Transverse colon (tissue), 4 donors: Measurements from ENCODE around the gene POLR2I. TPM values are rescaled to one million over a fixed set of nuclear protein-coding genes. Genes with fewer than 3 reads are reported as not detected.

ENCODE experiments used
- DNase-seq: peaks from one replicate; pipeline ENCODE4 v3.0.0-alpha.2; 2019
- H3K27ac ChIP-seq, 4 donors: fragments of 200-600 bp; sonication (generic); 2 replicates each; pipeline ENCODE4 v1.5.1; 2016 to 2018; ENCODE audit warnings: inconsistent platforms in 4 of 4
- H3K27me3 ChIP-seq: fragments of 200-600 bp; sonication (generic); 2 replicates; pipeline ENCODE4 v1.5.1; 2017; ENCODE audit warnings: inconsistent platforms
- H3K36me3 ChIP-seq, 4 donors: fragments of 200-600 bp; sonication (generic); 2 replicates each; pipeline ENCODE4 v1.5.1; 2017 to 2019; ENCODE audit warnings: inconsistent platforms in 4 of 4
- H3K4me1 ChIP-seq, 4 donors: fragments of 200-600 bp; sonication (generic); 2 replicates each; pipeline ENCODE4 v1.5.1; 2017 to 2020; ENCODE audit warnings: inconsistent platforms in 4 of 4
- H3K4me3 ChIP-seq, 4 donors: fragments of 200-600 bp; sonication (generic); 1 replicate in 1 of 4; 2 replicates in 3 of 4; pipeline versions ENCODE4 v1.5.1 to v1.6.1; 2017 to 2019; ENCODE audit warnings: inconsistent platforms in 4 of 4
- H3K9me3 ChIP-seq, 2 donors: fragments of 200-600 bp; sonication (generic); 2 replicates each; pipeline ENCODE4 v1.5.1; 2017 to 2019; ENCODE audit warnings: inconsistent platforms in 2 of 2
- CTCF ChIP-seq, 5 experiments: fragments of 200-600 bp in 3 of 5; fragments of 450-650 bp in 2 of 5; sonication (generic) in 3 of 5; IDR thresholded peaks; 1 replicate in 2 of 5; 2 replicates in 3 of 5; pipeline ENCODE4 v1.5.1; 2016 to 2017; ENCODE audit warnings: antibody characterized with exemption in 5 of 5, inconsistent platforms in 3 of 5, mild to moderate bottlenecking in 2 of 5, moderate library complexity in 1 of 5
- EP300 ChIP-seq: sonication (generic); formaldehyde crosslinking; IDR thresholded peaks from one replicate; pipeline ENCODE4 v1.6.1; 2017; ENCODE audit warnings: antibody characterized with exemption, low read depth
- POLR2A ChIP-seq: fragments of 450-650 bp; IDR thresholded peaks from one replicate; pipeline ENCODE4 v1.6.1; 2016; ENCODE audit warnings: antibody characterized with exemption, mild to moderate bottlenecking, moderate library complexity
- POLR2AphosphoS5 ChIP-seq, 3 donors: sonication (generic); formaldehyde crosslinking; IDR thresholded peaks; one replicate each; pipeline ENCODE4 v1.6.1; 2016; ENCODE audit warnings: antibody characterized with exemption in 3 of 3
- WGBS, 2 donors: methylation state at CpG; one replicate each; pipeline ENCODE4 v1.1.5; 2018; ENCODE audit warnings: low coverage in 1 of 2; 5-methylcytosine and 5-hydroxymethylcytosine counted together
- in situ Hi-C, 4 donors: fragments of 200-750 bp; cut with MboI; loops; one replicate each; pipeline versions ENCODE4 v1.15.0 to v1.15.1; 2017; ENCODE audit warnings: low sequenced_read_pairs in 3 of 4, low pct_ligation_motif_present in 1 of 4, low pct_unique_long_range_greater_than_20kb in 1 of 4
- intact Hi-C: fragments of 100-400 bp; cut with DNase I; formaldehyde crosslinking; loops from one replicate; pipeline ENCODE4 v1.15.1; 2023; ENCODE audit warnings: low total_unique reads
- total RNA-seq, 4 donors: library from RNA; depleted of rRNA; stranded (reverse); fragments of >200 nt; gene quantifications; one replicate each; pipeline ENCODE4 v1.1.0, GENCODE V29; 2016

The POLR2I gene
- total RNA-seq, 4 donors from 2014 or later: 15.1 to 44.9 (median 44.0) TPM; not detected in 1

DNA sequence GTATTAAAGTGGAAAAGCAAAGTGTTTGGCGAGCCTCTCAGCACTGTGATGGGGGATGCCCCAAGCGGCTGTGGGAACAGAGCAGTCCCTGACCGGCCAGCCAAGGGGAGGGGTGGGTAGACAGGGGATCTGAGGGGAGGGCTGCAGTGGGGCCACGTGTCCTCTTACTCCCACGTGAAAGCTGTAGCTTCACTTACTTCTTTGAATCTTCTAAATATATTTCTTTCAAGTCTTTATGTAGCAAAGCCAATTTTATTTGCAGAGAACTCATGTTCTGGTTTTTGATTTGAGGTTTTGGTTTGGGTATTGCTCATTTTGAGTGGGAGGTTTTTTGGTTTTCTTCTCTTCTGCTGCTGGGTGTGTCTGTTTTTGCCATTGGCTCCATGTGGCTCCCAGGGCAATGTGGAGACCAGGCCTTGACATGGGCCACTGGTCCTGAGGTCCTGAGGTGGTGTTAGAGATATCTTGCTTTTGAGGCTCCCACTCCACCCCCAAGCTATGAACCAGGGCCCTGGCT lies 21.5 kb downstream of the POLR2I start:
- in situ Hi-C loops: no loop called here
- H3K36me3 ChIP-seq: no peaks in the 10 kb centered on the region
- 81% methylated on average over 5 of the region's 5 CpGs; no CpG with 5 or more reads in 1 of the 2 donors for WGBS, 2 donors
- no peak for TF ChIP-seq POLR2A
- no peak for TF ChIP-seq CTCF (IDR thresholded peaks at IDR 0.05)
- TF ChIP-seq EP300: no peak
- TF ChIP-seq POLR2AphosphoS5 (IDR thresholded peaks at IDR 0.05): no peak
- no peak for DNase-seq
- no peaks in the 10 kb centered on the region for H3K27me3 ChIP-seq
- no peak overlapping the region for H3K4me3 ChIP-seq
- H3K27ac ChIP-seq: no peak overlapping the region
- no peaks in the 10 kb centered on the region for H3K9me3 ChIP-seq
- intact Hi-C loops: no loop called here
- no peaks in the 10 kb centered on the region for H3K4me1 ChIP-seq

GRCh38 chr19:36092566-36092965 lies 22.1 kb downstream of the POLR2I start:
- intact Hi-C loops (no loop called here), in situ Hi-C loops (no loop called here)
- DNase-seq: no peak
- Histone ChIP-seq H3K27me3 (no peaks in the 10 kb centered on the region), H3K36me3 (no peaks in the 10 kb centered on the region), H3K4me3 (no peak overlapping the region), H3K9me3 (no peaks in the 10 kb centered on the region), H3K27ac (no peak overlapping the region), H3K4me1 (no peaks in the 10 kb centered on the region)
- WGBS, 2 donors: 95% methylated on average over 7 of the region's 7 CpGs; no CpG with 5 or more reads in 1 of the 2 donors
- TF ChIP-seq EP300 (no peak), POLR2A (no peak), POLR2AphosphoS5 (IDR thresholded peaks at IDR 0.05) (no peak), CTCF (IDR thresholded peaks at IDR 0.05) (no peak)

DNA sequence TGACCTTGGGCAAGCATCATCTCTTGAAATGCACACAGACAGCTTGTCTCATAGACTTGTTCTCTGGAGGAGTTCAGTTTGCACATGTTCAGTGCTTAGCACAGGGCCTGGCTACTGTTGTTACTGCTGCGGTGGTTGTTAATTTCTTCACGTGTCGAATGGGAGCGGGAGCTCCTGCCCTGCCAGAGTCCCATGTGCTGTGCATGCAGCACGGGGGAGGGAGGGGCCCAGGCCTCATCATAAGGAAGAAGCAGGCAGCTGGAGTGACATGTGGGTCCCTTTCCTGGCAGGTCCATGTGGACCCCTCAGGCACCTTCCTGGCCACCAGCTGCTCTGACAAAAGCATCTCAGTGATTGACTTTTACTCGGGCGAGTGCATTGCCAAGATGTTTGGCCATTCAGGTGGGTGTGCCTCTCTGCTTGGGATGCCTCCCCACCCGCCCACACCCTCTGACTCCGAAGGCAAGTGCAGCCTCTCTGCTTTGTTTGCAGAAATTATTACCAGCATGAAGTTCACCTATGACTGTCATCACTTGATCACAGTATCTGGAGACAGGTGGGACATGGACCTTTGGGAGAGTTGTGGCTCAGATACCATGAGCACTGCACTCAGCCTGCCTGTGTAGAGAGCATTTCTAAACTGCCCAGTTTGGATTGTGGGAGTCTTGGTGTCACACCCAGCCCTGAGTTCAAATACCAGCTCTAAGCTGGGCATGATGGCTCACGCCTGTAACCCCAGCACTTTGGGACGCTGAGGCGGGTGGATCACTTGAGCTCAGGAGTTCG lies 23.6 kb downstream of the POLR2I start:
- no peak overlapping the region for H3K27ac ChIP-seq
- no peak overlapping the region for H3K4me3 ChIP-seq
- H3K9me3 ChIP-seq: no peaks in the 10 kb centered on the region
- WGBS, 2 donors: 71 to 85% methylated on average over 4 to 13 of the region's 13 CpGs
- H3K36me3 ChIP-seq: no peaks in the 10 kb centered on the region
- H3K27me3 ChIP-seq: no peaks in the 10 kb centered on the region
- no peak for DNase-seq
- in situ Hi-C loops (no loop called here), intact Hi-C loops (no loop called here)
- TF ChIP-seq EP300 (no peak), POLR2AphosphoS5 (IDR thresholded peaks at IDR 0.05) (no peak), POLR2A (no peak), CTCF (IDR thresholded peaks at IDR 0.05) (no peak)
- H3K4me1 ChIP-seq: no peaks in the 10 kb centered on the region

DNA sequence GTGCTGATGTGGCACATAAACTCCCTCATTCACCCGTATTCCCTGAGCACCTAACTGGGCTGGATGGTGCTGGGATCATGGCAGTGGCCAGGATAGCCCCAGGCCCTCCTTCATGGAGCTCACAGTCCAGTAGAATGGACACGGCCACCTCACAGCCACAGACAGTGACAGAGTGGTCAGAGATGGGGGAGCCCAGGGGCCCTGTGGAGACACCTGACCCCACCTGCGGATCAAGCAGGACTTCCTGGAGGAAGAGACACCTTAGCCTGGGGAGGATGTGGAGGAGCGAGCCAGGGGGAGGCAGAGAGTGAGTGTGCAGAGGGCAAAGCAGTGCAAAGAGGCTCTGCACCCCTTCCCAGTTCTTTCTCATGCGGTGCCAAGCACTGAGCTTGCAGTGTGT lies 24.8 kb downstream of the POLR2I start:
- H3K4me1 ChIP-seq: no peaks in the 10 kb centered on the region
- TF ChIP-seq EP300 (no peak), POLR2AphosphoS5 (IDR thresholded peaks at IDR 0.05) (no peak), POLR2A (no peak), CTCF (IDR thresholded peaks at IDR 0.05) (no peak)
- no peaks in the 10 kb centered on the region for H3K36me3 ChIP-seq
- H3K27me3 ChIP-seq: no peaks in the 10 kb centered on the region
- no peaks in the 10 kb centered on the region for H3K9me3 ChIP-seq
- in situ Hi-C loops: no loop called here
- intact Hi-C loops: loop anchor here (10.0 kb wide), 1 partner anchor 135 kb away; no protein-coding TSS in a partner anchor
- H3K4me3 ChIP-seq: no peak overlapping the region
- DNase-seq: no peak
- WGBS, 2 donors: 96 to 100% methylated on average over 2 to 5 of the region's 5 CpGs
- no peak overlapping the region for H3K27ac ChIP-seq
